ENCODE results near the gene NECTIN2.

GRCh38 chr19:44841231-44841630 lies 4.9 kb upstream of the NECTIN2 start:
- TF ChIP-seq REST (IDR thresholded peaks at IDR 0.05; ENCODE audit: insufficient read depth in 1 of 2, low read depth in 2 of 2, low read length in 2 of 2) (no peak), POLR2AphosphoS5 (IDR thresholded peaks at IDR 0.05; ENCODE audit: low read depth, low read length) (no peak), TAF1 (IDR thresholded peaks at IDR 0.05; ENCODE audit: borderline replicate concordance, insufficient read depth, low read length) (no peak), SIN3A (IDR thresholded peaks at IDR 0.05; ENCODE audit: borderline replicate concordance, insufficient read depth, low read length) (no peak)
